Endothelial cell (in vitro differentiated cells): Measurements from ENCODE around the gene TLNRD1. TPM values are rescaled to one million over a fixed set of nuclear protein-coding genes. Genes with fewer than 3 reads are reported as not detected.

Experiments
- DNase-seq: peaks from one replicate; pipeline ENCODE4 v3.0.0; 2021; ENCODE audit warnings: low spot score
- H3K27ac Mint-ChIP-seq: one replicate; pipeline ENCODE4 v1.8.0; 2021; ENCODE audit warnings: mixed read lengths, inconsistent platforms; ENCODE audit not compliant: unreplicated experiment
- H3K27me3 Mint-ChIP-seq: one replicate; pipeline ENCODE4 v1.8.0; 2021; ENCODE audit warnings: mild to moderate bottlenecking, moderate library complexity, mixed read lengths, inconsistent platforms; ENCODE audit not compliant: unreplicated experiment
- H3K36me3 Mint-ChIP-seq: one replicate; pipeline ENCODE4 v1.8.0; 2021; ENCODE audit warnings: mild to moderate bottlenecking, low read depth, mixed read lengths, inconsistent platforms; ENCODE audit not compliant: unreplicated experiment
- H3K4me1 Mint-ChIP-seq: one replicate; pipeline ENCODE4 v1.8.0; 2021; ENCODE audit warnings: mild to moderate bottlenecking, mixed read lengths, inconsistent platforms; ENCODE audit not compliant: unreplicated experiment
- H3K4me3 Mint-ChIP-seq: one replicate; pipeline ENCODE4 v1.8.0; 2021; ENCODE audit warnings: mild to moderate bottlenecking, mixed read lengths, inconsistent platforms; ENCODE audit not compliant: unreplicated experiment
- H3K9me3 Mint-ChIP-seq: one replicate; pipeline ENCODE4 v1.8.0; 2021; ENCODE audit warnings: mixed read lengths, inconsistent platforms; ENCODE audit not compliant: unreplicated experiment
- total RNA-seq: library from RNA; stranded (reverse); fragmentation: NEBNext Ultra II Directional; extraction: Animal tissue kit (Norgen Biotek cat#: 25700); gene quantifications from one replicate; pipeline ENCODE4 v1.2.1, GENCODE V29; 2021; ENCODE audit not compliant: unreplicated experiment
- TF ChIP-seq, protein P1 (sequence below): fragments of 200-600 bp; sonication (generic); IDR thresholded peaks from one replicate; pipeline ENCODE4 v1.5.0; 2021; ENCODE audit warnings: antibody characterized with exemption; ENCODE audit not compliant: unreplicated experiment

Gene TLNRD1
- total RNA-seq, 1 donor from 2014 or later: 86.0 TPM

- Mint-ChIP-seq H3K36me3 (peaks cover 6% of the 10 kb centered on the region), H3K4me3 (peak within 1 kb of the TSS; percentile 99), H3K27ac (peak within 1 kb of the TSS; percentile 92), H3K9me3 (no peaks in the 10 kb centered on the region), H3K27me3 (peaks cover 4% of the 10 kb centered on the region), H3K4me1 (peaks cover 31% of the 10 kb centered on the region)
- DNase-seq: peak; percentile 99
- TF ChIP-seq, protein P1, sequence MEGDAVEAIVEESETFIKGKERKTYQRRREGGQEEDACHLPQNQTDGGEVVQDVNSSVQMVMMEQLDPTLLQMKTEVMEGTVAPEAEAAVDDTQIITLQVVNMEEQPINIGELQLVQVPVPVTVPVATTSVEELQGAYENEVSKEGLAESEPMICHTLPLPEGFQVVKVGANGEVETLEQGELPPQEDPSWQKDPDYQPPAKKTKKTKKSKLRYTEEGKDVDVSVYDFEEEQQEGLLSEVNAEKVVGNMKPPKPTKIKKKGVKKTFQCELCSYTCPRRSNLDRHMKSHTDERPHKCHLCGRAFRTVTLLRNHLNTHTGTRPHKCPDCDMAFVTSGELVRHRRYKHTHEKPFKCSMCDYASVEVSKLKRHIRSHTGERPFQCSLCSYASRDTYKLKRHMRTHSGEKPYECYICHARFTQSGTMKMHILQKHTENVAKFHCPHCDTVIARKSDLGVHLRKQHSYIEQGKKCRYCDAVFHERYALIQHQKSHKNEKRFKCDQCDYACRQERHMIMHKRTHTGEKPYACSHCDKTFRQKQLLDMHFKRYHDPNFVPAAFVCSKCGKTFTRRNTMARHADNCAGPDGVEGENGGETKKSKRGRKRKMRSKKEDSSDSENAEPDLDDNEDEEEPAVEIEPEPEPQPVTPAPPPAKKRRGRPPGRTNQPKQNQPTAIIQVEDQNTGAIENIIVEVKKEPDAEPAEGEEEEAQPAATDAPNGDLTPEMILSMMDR: no peak
Observed at GRCh38 chr15:80989518-80990478, 10.9 kb upstream of the TLNRD1 start, which contains the start of gene MESD. MESD (minus strand) TSS chr15:80989819; CDS start chr15:80989791, 28 bp downstream.

DNA sequence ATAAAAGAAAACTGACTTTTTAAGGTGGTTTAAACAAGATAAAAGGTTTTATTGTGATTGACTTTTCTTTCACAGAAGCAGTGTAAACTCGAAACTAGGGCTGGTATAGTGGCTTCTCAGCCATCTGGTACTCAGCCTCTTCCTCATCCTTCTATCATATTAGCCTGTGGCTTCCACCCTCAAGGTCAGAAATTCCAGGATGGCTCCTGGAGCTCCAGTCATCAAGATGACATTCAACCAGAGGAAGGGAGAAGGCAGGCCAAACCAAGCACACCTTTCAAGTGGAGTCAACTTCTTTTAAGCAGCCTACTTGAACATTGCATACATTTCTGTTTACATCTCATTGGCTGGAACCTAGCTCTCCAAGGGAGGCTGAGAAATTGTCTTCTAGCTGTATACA is 9.8 kb upstream of the TLNRD1 start:
- DNase-seq: no peak
- Mint-ChIP-seq H3K4me1 (peaks cover 31% of the 10 kb centered on the region), H3K27ac (no peak overlapping the region), H3K27me3 (peaks cover 4% of the 10 kb centered on the region), H3K4me3 (no peak overlapping the region), H3K36me3 (peaks cover 6% of the 10 kb centered on the region), H3K9me3 (no peaks in the 10 kb centered on the region)
- TF ChIP-seq, protein P1: no peak

DNA sequence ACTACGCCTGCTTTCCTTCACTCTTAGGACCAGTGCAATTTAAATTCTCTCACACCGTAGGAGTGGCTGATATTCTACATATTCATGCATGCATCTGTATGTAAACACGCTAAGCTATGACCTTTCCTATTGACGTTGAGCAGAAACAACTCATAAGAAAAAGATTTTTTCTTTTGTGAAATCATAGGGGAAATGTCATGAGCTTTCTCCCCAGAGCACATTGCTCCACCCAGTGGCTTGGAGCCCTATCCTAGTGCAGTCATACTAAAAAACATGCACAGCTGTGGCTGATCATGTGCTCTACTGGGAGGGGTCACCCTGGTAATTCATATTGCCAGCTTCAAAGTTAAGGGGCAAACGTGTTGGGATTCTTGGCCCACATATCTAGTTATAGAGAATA is 9.3 kb upstream of the TLNRD1 start:
- no peak for DNase-seq
- Mint-ChIP-seq H3K36me3 (peaks cover 6% of the 10 kb centered on the region), H3K27me3 (peaks cover 4% of the 10 kb centered on the region), H3K4me1 (peaks cover 31% of the 10 kb centered on the region), H3K9me3 (no peaks in the 10 kb centered on the region), H3K4me3 (no peak overlapping the region), H3K27ac (no peak overlapping the region)
- TF ChIP-seq, protein P1: no peak

- TF ChIP-seq, protein P1: no peak
- peaks cover 27% of the 10 kb centered on the region for H3K4me1 Mint-ChIP-seq
- DNase-seq: no peak
- no peak overlapping the region for H3K27ac Mint-ChIP-seq
- no peak overlapping the region for H3K4me3 Mint-ChIP-seq
- H3K27me3 Mint-ChIP-seq: peaks cover 4% of the 10 kb centered on the region
- H3K9me3 Mint-ChIP-seq: no peaks in the 10 kb centered on the region
- peaks cover 6% of the 10 kb centered on the region for H3K36me3 Mint-ChIP-seq
Observed at GRCh38 chr15:80992006-80992405, 8.7 kb upstream of the TLNRD1 start.

GRCh38 chr15:80992441-80992840 is 8.3 kb upstream of the TLNRD1 start:
- Mint-ChIP-seq H3K4me1 (peaks cover 25% of the 10 kb centered on the region), H3K4me3 (no peak overlapping the region), H3K9me3 (no peaks in the 10 kb centered on the region), H3K36me3 (peaks cover 6% of the 10 kb centered on the region), H3K27ac (no peak overlapping the region), H3K27me3 (peaks cover 4% of the 10 kb centered on the region)
- no peak for DNase-seq
- TF ChIP-seq, protein P1: no peak
